ENCODE data around the gene FAM228B. TPM values are rescaled to one million over a fixed set of nuclear protein-coding genes. Genes with fewer than 3 reads are reported as not detected.

Gene FAM228B
- total RNA-seq, 1 donor from 2014 or later = 27.3 TPM

Other genes starting within 250 kb of the FAM228B start
- gene ATAD2B, start 196.3 kb upstream of the FAM228B start, total RNA-seq = 6.9 TPM
- 20.5 TPM for gene UBXN2A, start 183.0 kb upstream of the FAM228B start, total RNA-seq
- gene MFSD2B, start 113.4 kb upstream of the FAM228B start, total RNA-seq = not detected
- 8.0 TPM for gene WDCP, start 76.1 kb upstream of the FAM228B start, total RNA-seq
- gene FKBP1B, start 73.7 kb upstream of the FAM228B start, total RNA-seq = 3.2 TPM
- 58.2 TPM for gene SF3B6, start 47.1 kb upstream of the FAM228B start, total RNA-seq
- 13.3 TPM for gene TP53I3, start 38.6 kb upstream of the FAM228B start, total RNA-seq
- gene PFN4, start 135 bp upstream of the FAM228B start, total RNA-seq = 0.62 TPM
- gene FAM228A, start 51.6 kb downstream of the FAM228B start, total RNA-seq = 0.15 TPM
- gene ITSN2, start 237.1 kb downstream of the FAM228B start, total RNA-seq = 52.7 TPM

All from left ventricle myocardium superior (tissue), 1 donor.